Measurements from ENCODE around the gene TTLL11. TPM values are rescaled to one million over a fixed set of nuclear protein-coding genes. Genes with fewer than 3 reads are reported as not detected.

The TTLL11 gene
- total and polyA plus RNA-seq, 2 experiments from 2014 or later = 5.5 to 7.6 TPM

DNA sequence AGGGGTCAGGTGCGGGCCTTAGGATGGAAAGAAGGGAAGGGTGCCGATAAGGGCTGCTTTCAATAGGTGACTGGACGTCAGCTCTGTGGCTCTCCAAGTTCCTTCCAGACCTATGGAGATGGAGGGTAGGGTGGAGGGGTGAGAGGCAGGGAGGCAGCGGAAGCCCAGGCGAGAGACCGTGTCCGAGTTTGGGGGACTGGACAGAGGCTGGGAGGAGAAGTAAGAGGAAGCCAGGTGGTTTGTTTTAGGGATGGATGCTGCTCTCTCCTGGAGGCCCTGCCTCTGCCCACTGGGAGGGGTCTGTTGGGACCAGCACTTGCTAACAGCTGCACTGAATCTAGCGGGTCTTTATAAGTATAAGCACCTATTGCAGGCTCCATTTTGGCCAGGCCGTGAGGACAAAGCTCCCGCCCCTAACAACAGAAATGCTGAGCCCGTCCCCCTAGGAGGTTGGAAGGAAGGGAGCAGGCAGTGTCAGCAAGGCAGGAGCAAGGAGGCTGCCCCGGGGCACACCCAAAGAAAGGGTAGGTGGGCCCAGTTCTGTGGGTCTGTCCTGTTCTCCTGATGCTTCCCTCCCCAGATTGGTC, 274.2 kb downstream of the TTLL11 start:
- whole genome bisulfite sequencing (ENCODE audit: low lambda C conversion rate, missing lambda C conversion rate) = 75% methylated on average over 12 of the region's 12 CpGs
- Histone ChIP-seq H3K79me2 (no peaks in the 10 kb centered on the region), H4K20me1 (ENCODE audit: insufficient read depth, poor library complexity, severe bottlenecking) (no peaks in the 10 kb centered on the region), H3K27ac (peak overlapping the region; percentile 14), H3K4me2 (peak overlapping the region; percentile 74), H3K9me3 (ENCODE audit: low read depth) (no peaks in the 10 kb centered on the region), H3K27me3 (no peaks in the 10 kb centered on the region), H3K36me3 (replicated peaks; ENCODE audit: insufficient read depth, low read depth) (no peaks in the 10 kb centered on the region), H3K9me2 (replicated peaks; ENCODE audit: insufficient read depth) (no peaks in the 10 kb centered on the region), H3K4me3 (no peak overlapping the region), H3K4me1 (ENCODE audit: insufficient read depth) (peaks cover 9% of the 10 kb centered on the region), H2AFZ (no peak overlapping the region)
- DNase-seq (ENCODE audit: low spot score) = no peak
- TF ChIP-seq EZH2phosphoT487 (IDR thresholded peaks at IDR 0.05; ENCODE audit: low read depth, severe bottlenecking, unreplicated experiment) (no peak), EZH2 (IDR thresholded peaks at IDR 0.05; ENCODE audit: borderline replicate concordance) (no peak), CTCF (IDR thresholded peaks at IDR 0.05; ENCODE audit: poor library complexity) (no peak)

- no peak overlapping the region for H3K4me2 ChIP-seq
- no peak overlapping the region for H2AFZ ChIP-seq
- H3K9me3 ChIP-seq (ENCODE audit: low read depth) = no peaks in the 10 kb centered on the region
- no peaks in the 10 kb centered on the region for H3K79me2 ChIP-seq
- H3K27me3 ChIP-seq = no peaks in the 10 kb centered on the region
- no peaks in the 10 kb centered on the region for H4K20me1 ChIP-seq (ENCODE audit: insufficient read depth, poor library complexity, severe bottlenecking)
- H3K4me1 ChIP-seq (ENCODE audit: insufficient read depth) = peaks cover 9% of the 10 kb centered on the region
- H3K4me3 ChIP-seq = no peak overlapping the region
- no peaks in the 10 kb centered on the region for H3K9me2 ChIP-seq (replicated peaks; ENCODE audit: insufficient read depth)
- no peaks in the 10 kb centered on the region for H3K36me3 ChIP-seq (replicated peaks; ENCODE audit: insufficient read depth, low read depth)
- no peak overlapping the region for H3K27ac ChIP-seq
- WGBS (ENCODE audit: low lambda C conversion rate, missing lambda C conversion rate) = 86% methylated on average over 19 of the region's 19 CpGs
- TF ChIP-seq EZH2phosphoT487 (IDR thresholded peaks at IDR 0.05; ENCODE audit: low read depth, severe bottlenecking, unreplicated experiment) (no peak), CTCF (IDR thresholded peaks at IDR 0.05; ENCODE audit: poor library complexity) (no peak), EZH2 (IDR thresholded peaks at IDR 0.05; ENCODE audit: borderline replicate concordance) (no peak)
- DNase-seq (ENCODE audit: low spot score) = no peak
These were observed 275.0 kb downstream of the TTLL11 start for GRCh38 chr9:121818016-121818661.

- no peak for DNase-seq (ENCODE audit: low spot score)
- Histone ChIP-seq H3K4me1 (ENCODE audit: insufficient read depth) (peaks cover 9% of the 10 kb centered on the region), H3K27ac (no peak overlapping the region), H3K9me2 (replicated peaks; ENCODE audit: insufficient read depth) (no peaks in the 10 kb centered on the region), H3K27me3 (no peaks in the 10 kb centered on the region), H3K79me2 (no peaks in the 10 kb centered on the region), H3K4me3 (no peak overlapping the region), H2AFZ (no peak overlapping the region), H3K9me3 (ENCODE audit: low read depth) (no peaks in the 10 kb centered on the region), H4K20me1 (ENCODE audit: insufficient read depth, poor library complexity, severe bottlenecking) (no peaks in the 10 kb centered on the region), H3K36me3 (replicated peaks; ENCODE audit: insufficient read depth, low read depth) (no peaks in the 10 kb centered on the region), H3K4me2 (no peak overlapping the region)
- no peak for TF ChIP-seq EZH2 (IDR thresholded peaks at IDR 0.05; ENCODE audit: borderline replicate concordance)
- TF ChIP-seq EZH2phosphoT487 (IDR thresholded peaks at IDR 0.05; ENCODE audit: low read depth, severe bottlenecking, unreplicated experiment) = no peak
- no peak for TF ChIP-seq CTCF (IDR thresholded peaks at IDR 0.05; ENCODE audit: poor library complexity)
- 83% methylated on average over 9 of the region's 9 CpGs for WGBS (ENCODE audit: low lambda C conversion rate, missing lambda C conversion rate)
These were observed 275.6 kb downstream of the TTLL11 start for GRCh38 chr9:121817476-121817875.

All from hepatocyte (in vitro differentiated cells).